ENCODE results near the gene ALK. TPM values are rescaled to one million over a fixed set of nuclear protein-coding genes. Genes with fewer than 3 reads are reported as not detected.

Gene ALK
- polyA plus RNA-seq, 1 of the 3 experiments (the other 2 are of a cell fraction) = 0.30 TPM

DNA sequence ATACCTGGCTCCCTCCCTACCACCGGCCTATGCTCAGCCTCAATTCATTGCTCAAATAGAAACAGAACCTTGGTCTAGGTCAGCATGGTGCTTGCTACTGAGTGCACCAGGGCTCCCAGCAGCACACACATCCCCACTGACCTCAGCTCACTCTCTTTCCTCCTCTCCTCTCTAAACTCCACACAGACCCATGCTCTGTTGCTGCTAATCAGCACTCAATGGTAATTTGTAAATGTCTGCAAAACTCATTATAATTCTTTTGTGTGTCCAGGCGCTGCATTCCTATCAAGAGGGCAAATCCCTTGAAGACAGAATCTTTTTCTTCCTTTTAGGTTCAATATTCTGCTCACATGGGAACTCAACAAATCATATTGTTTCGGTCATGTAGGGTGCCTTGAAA is 424.0 kb downstream of the ALK start:
- Histone ChIP-seq H3K36me3 (replicated peaks in 1 of 2; ENCODE audit: control insufficient read depth in 1 of 2, insufficient read depth in 2 of 2, low read length in 1 of 2) (peaks cover 0 to 3% of the 10 kb centered on the region in 2 experiments), H3K27me3 (ENCODE audit: insufficient read depth) (peaks cover 5% of the 10 kb centered on the region; the same call in 1 of the 2 replicates), H3F3A (replicated peaks; ENCODE audit: insufficient read depth) (no peaks in the 10 kb centered on the region), H3K79me2 (ENCODE audit: insufficient read depth) (no peaks in the 10 kb centered on the region), H3K4me2 (no peak overlapping the region), H3K4me1 (ENCODE audit: control insufficient read depth in 1 of 2, insufficient read depth in 2 of 2, low read depth in 1 of 2, low read length in 1 of 2) (peaks cover 0 to 70% of the 10 kb centered on the region in 2 experiments; a peak in 2 of 4 replicates), H3K9me2 (no peaks in the 10 kb centered on the region), H3K27ac (ENCODE audit: low read depth in 2 of 2, low read length in 1 of 2) (peak overlapping the region in 1 of 2 experiments; percentile 82; a peak in 2 of 4 replicates), H3K4me3 (ENCODE audit: low read depth in 2 of 2, low read length in 1 of 2) (no peak overlapping the region), H3K9ac (no peak overlapping the region), H4K20me1 (ENCODE audit: insufficient read depth) (no peaks in the 10 kb centered on the region), H2AFZ (ENCODE audit: low read depth) (no peak overlapping the region), H3K9me3 (no peaks in the 10 kb centered on the region)
- 43% methylated on average over 3 of the region's 3 CpGs for whole genome bisulfite sequencing (ENCODE audit: low lambda C conversion rate)
- TF ChIP-seq TEAD4 (IDR thresholded peaks at IDR 0.05; ENCODE audit: borderline replicate concordance, insufficient read depth) (no peak), YY1 (IDR thresholded peaks at IDR 0.05; ENCODE audit: low read depth) (no peak), EZH2phosphoT487 (IDR thresholded peaks at IDR 0.05; ENCODE audit: borderline replicate concordance, low read depth) (no peak), GATA2 (CRISPR knock-in tag; IDR thresholded peaks at IDR 0.05) (no peak), TAF1 (IDR thresholded peaks at IDR 0.05; ENCODE audit: borderline replicate concordance, low read depth, low read length) (no peak), NRF1 (IDR thresholded peaks at IDR 0.05; ENCODE audit: low read depth, low read length) (no peak), RCOR1 (IDR thresholded peaks at IDR 0.05; ENCODE audit: low read length) (no peak), NFIC (IDR thresholded peaks at IDR 0.05; ENCODE audit: borderline replicate concordance) (no peak), RXRA (IDR thresholded peaks at IDR 0.05; ENCODE audit: borderline replicate concordance, low read depth) (no peak), MXI1 (IDR thresholded peaks at IDR 0.05; ENCODE audit: low read depth, low read length) (no peak), FOXM1 (IDR thresholded peaks at IDR 0.05; ENCODE audit: low read depth) (no peak), POLR2AphosphoS5 (IDR thresholded peaks at IDR 0.05; ENCODE audit: low read depth, low read length) (no peak), RAD21 (IDR thresholded peaks at IDR 0.05; ENCODE audit: low read length) (no peak)
- TF ChIP-seq, protein P1, sequence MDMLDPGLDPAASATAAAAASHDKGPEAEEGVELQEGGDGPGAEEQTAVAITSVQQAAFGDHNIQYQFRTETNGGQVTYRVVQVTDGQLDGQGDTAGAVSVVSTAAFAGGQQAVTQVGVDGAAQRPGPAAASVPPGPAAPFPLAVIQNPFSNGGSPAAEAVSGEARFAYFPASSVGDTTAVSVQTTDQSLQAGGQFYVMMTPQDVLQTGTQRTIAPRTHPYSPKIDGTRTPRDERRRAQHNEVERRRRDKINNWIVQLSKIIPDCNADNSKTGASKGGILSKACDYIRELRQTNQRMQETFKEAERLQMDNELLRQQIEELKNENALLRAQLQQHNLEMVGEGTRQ (IDR thresholded peaks at IDR 0.05; ENCODE audit: borderline replicate concordance, low read depth, low read length) = no peak
- TF ChIP-seq, protein P2, sequence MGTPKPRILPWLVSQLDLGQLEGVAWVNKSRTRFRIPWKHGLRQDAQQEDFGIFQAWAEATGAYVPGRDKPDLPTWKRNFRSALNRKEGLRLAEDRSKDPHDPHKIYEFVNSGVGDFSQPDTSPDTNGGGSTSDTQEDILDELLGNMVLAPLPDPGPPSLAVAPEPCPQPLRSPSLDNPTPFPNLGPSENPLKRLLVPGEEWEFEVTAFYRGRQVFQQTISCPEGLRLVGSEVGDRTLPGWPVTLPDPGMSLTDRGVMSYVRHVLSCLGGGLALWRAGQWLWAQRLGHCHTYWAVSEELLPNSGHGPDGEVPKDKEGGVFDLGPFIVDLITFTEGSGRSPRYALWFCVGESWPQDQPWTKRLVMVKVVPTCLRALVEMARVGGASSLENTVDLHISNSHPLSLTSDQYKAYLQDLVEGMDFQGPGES (IDR thresholded peaks at IDR 0.05; ENCODE audit: low read depth, low read length) = no peak
- TF ChIP-seq, protein P3, sequence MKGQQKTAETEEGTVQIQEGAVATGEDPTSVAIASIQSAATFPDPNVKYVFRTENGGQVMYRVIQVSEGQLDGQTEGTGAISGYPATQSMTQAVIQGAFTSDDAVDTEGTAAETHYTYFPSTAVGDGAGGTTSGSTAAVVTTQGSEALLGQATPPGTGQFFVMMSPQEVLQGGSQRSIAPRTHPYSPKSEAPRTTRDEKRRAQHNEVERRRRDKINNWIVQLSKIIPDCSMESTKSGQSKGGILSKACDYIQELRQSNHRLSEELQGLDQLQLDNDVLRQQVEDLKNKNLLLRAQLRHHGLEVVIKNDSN (IDR thresholded peaks at IDR 0.05; ENCODE audit: borderline replicate concordance, low read depth) = no peak
- TF ChIP-seq, protein P4, sequence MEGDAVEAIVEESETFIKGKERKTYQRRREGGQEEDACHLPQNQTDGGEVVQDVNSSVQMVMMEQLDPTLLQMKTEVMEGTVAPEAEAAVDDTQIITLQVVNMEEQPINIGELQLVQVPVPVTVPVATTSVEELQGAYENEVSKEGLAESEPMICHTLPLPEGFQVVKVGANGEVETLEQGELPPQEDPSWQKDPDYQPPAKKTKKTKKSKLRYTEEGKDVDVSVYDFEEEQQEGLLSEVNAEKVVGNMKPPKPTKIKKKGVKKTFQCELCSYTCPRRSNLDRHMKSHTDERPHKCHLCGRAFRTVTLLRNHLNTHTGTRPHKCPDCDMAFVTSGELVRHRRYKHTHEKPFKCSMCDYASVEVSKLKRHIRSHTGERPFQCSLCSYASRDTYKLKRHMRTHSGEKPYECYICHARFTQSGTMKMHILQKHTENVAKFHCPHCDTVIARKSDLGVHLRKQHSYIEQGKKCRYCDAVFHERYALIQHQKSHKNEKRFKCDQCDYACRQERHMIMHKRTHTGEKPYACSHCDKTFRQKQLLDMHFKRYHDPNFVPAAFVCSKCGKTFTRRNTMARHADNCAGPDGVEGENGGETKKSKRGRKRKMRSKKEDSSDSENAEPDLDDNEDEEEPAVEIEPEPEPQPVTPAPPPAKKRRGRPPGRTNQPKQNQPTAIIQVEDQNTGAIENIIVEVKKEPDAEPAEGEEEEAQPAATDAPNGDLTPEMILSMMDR (IDR thresholded peaks at IDR 0.05) = no peak
- ChIA-PET CTCF (no interaction called here), POLR2A (no interaction called here)
- DNase-seq = no peak
